OCI-LY3 (cell line): Measurements from ENCODE around the gene RILPL1.

Source experiments
- EZH2phosphoT487 ChIP-seq: fragments of 200-600 bp; shearing (Covaris generic); IDR thresholded peaks from 2 replicates; pipeline ENCODE4 v1.6.1; 2018; ENCODE audit warnings: antibody characterized with exemption, mixed run types, low read depth
- TF ChIP-seq, protein P1 (sequence below): fragments of 200-600, 300-600 bp; sonication (generic); IDR thresholded peaks from 2 replicates; pipeline ENCODE4 v1.5.1; 2014; ENCODE audit warnings: antibody characterized with exemption, low read length, low read depth

- TF ChIP-seq, protein P1, sequence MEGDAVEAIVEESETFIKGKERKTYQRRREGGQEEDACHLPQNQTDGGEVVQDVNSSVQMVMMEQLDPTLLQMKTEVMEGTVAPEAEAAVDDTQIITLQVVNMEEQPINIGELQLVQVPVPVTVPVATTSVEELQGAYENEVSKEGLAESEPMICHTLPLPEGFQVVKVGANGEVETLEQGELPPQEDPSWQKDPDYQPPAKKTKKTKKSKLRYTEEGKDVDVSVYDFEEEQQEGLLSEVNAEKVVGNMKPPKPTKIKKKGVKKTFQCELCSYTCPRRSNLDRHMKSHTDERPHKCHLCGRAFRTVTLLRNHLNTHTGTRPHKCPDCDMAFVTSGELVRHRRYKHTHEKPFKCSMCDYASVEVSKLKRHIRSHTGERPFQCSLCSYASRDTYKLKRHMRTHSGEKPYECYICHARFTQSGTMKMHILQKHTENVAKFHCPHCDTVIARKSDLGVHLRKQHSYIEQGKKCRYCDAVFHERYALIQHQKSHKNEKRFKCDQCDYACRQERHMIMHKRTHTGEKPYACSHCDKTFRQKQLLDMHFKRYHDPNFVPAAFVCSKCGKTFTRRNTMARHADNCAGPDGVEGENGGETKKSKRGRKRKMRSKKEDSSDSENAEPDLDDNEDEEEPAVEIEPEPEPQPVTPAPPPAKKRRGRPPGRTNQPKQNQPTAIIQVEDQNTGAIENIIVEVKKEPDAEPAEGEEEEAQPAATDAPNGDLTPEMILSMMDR = no peak
- TF ChIP-seq EZH2phosphoT487 = no peak
Observed at GRCh38 chr12:123572391-123572790, 38.9 kb upstream of the RILPL1 start.
